ENCODE measurements around the gene TESK2. TPM values are rescaled to one million over a fixed set of nuclear protein-coding genes. Genes with fewer than 3 reads are reported as not detected.
"Not testable (repeated sequence)": the region's sequence is repeated elsewhere in the genome, so short reads cannot be mapped to it uniquely, and the experiment has no call there.

TESK2 gene
- total RNA-seq, 1 donor from 2014 or later, result 4.2 TPM

GRCh38 chr1:45474194-45474593 lies 16.8 kb downstream of the TESK2 start:
- not testable (repeated sequence) for DNase-seq (ENCODE audit: low read depth in 2 of 2)

GRCh38 chr1:45473302-45473701 lies 17.7 kb downstream of the TESK2 start:
- no peak for DNase-seq (ENCODE audit: low read depth in 2 of 2)

- DNase-seq (ENCODE audit: low read depth in 2 of 2), result no peak
Measured at GRCh38 chr1:45470306-45470798, 20.6 kb downstream of the TESK2 start.

- DNase-seq (ENCODE audit: low read depth in 2 of 2), result not testable (repeated sequence)
Measured at GRCh38 chr1:45467353-45467752, 23.6 kb downstream of the TESK2 start.

- no peak for DNase-seq (ENCODE audit: low read depth in 2 of 2)
Measured at GRCh38 chr1:45465277-45465676, 25.7 kb downstream of the TESK2 start.

GRCh38 chr1:45458894-45459293 lies 32.1 kb downstream of the TESK2 start:
- DNase-seq (ENCODE audit: low read depth in 2 of 2), result no peak

GRCh38 chr1:45456531-45456930 lies 34.4 kb downstream of the TESK2 start:
- DNase-seq (ENCODE audit: low read depth in 2 of 2), result no peak

- no peak for DNase-seq (ENCODE audit: low read depth in 2 of 2)
Measured at GRCh38 chr1:45455162-45455561, 35.8 kb downstream of the TESK2 start.

- no peak for DNase-seq (ENCODE audit: low read depth in 2 of 2)
Measured at GRCh38 chr1:45454464-45454863, 36.5 kb downstream of the TESK2 start.

- DNase-seq (ENCODE audit: low read depth in 2 of 2), result no peak
Measured at GRCh38 chr1:45452503-45452902, 38.5 kb downstream of the TESK2 start.

GRCh38 chr1:45448357-45448756 lies 42.6 kb downstream of the TESK2 start:
- DNase-seq (ENCODE audit: low read depth in 2 of 2), result no peak

GRCh38 chr1:45446950-45447672 lies 43.9 kb downstream of the TESK2 start:
- no peak for DNase-seq (ENCODE audit: low read depth in 2 of 2)

GRCh38 chr1:45446530-45446929 lies 44.4 kb downstream of the TESK2 start:
- no peak for DNase-seq (ENCODE audit: low read depth in 2 of 2)

GRCh38 chr1:45444609-45445131 lies 46.3 kb downstream of the TESK2 start:
- no peak for DNase-seq (ENCODE audit: low read depth in 2 of 2)

- DNase-seq (ENCODE audit: low read depth in 2 of 2), result no peak
Measured at GRCh38 chr1:45443580-45444446, 47.1 kb downstream of the TESK2 start.

- DNase-seq (ENCODE audit: low read depth in 2 of 2), result peak in 1 of 2 donors; percentile 12
Measured at GRCh38 chr1:45442272-45442671, 48.7 kb downstream of the TESK2 start.

- DNase-seq (ENCODE audit: low read depth in 2 of 2), result no peak
Measured at GRCh38 chr1:45437323-45437722, 53.6 kb downstream of the TESK2 start.

GRCh38 chr1:45430490-45430889 lies 60.5 kb downstream of the TESK2 start:
- no peak for DNase-seq (ENCODE audit: low read depth in 2 of 2)

GRCh38 chr1:45429561-45430159 lies 61.3 kb downstream of the TESK2 start:
- no peak for DNase-seq (ENCODE audit: low read depth in 2 of 2)

- DNase-seq (ENCODE audit: low read depth in 2 of 2), result no peak
Measured at GRCh38 chr1:45423906-45424678, 66.9 kb downstream of the TESK2 start.

GRCh38 chr1:45421935-45422334 lies 69.0 kb downstream of the TESK2 start:
- no peak for DNase-seq (ENCODE audit: low read depth in 2 of 2)

Measured in dermis microvascular lymphatic vessel endothelial cell (primary cell).